ENCODE data around the gene OGG1.

The OGG1 gene

GRCh38 chr3:9725775-9726515 lies 23.8 kb upstream of the OGG1 start:
- H3K27ac ChIP-seq: no peak overlapping the region
- H3K4me3 ChIP-seq: no peak overlapping the region

- H3K27ac ChIP-seq: no peak overlapping the region
- no peak overlapping the region for H3K4me3 ChIP-seq
Observed at GRCh38 chr3:9727041-9727595, 22.6 kb upstream of the OGG1 start.

GRCh38 chr3:9727743-9728142 lies 22.0 kb upstream of the OGG1 start:
- H3K4me3 ChIP-seq: no peak overlapping the region
- no peak overlapping the region for H3K27ac ChIP-seq

DNA sequence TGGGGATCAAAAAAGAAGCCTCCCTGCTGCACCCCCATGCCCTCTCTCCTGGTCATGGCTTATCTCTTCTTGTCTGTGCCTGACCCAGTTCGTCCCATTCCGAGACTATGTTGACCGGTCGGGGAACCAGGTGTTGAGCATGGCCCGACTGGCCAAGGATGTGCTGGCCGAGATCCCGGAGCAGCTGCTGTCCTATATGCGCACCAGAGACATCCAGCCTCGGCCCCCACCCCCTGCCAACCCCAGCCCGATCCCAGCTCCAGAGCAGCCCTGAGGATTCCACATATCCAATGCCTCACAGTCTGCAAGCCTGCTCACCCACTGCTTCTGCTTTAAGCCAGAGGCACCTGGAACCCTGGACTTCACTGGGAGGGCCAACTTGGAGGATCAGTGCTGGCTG lies 20.3 kb upstream of the OGG1 start:
- H3K4me3 ChIP-seq: no peak overlapping the region
- no peak overlapping the region for H3K27ac ChIP-seq

DNA sequence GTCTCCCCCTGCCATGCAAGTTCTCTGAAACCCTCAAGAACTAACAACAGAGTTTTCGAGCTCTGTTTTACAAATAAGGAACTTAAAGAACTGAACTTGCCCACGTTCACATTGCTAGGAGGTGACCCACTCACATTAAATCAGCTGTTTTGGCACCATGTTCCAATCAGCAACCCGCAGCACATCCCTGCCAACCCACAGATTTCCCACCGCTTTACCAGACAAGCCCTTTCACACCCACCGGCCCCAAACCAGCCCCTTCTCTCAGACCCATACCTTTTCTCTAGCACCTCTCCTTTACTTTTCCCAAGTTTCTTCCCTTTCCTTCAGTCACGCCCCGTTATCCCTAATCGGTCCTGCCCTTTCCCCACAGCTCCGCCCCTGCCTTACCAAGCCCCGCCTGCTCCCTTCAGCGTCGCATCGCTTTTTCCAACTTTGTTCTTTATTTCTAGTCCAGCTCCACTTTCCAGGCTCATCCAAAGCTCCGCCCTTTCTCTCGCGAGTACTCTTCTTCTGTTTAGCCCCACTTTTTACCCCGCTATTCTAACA lies 19.0 kb upstream of the OGG1 start:
- peak overlapping the region; percentile 70 to 100 (median 92) for H3K4me3 ChIP-seq
- H3K27ac ChIP-seq: peak overlapping the region in 20 of 21 experiments; percentile 27 to 100 (median 98)

GRCh38 chr3:9731206-9732079 lies 18.3 kb upstream of the OGG1 start, which contains the start of gene BRPF1:
Gene BRPF1, plus strand, starts transcription at chr3:9731735. Its CDS starts 2,406 bp downstream, at chr3:9734141.
- peak within 1 kb of the TSS; percentile 93 to 100 (median 99) for H3K27ac ChIP-seq
- H3K4me3 ChIP-seq: peak within 1 kb of the TSS; percentile 70 to 100 (median 92)

GRCh38 chr3:9732080-9732739 lies 17.5 kb upstream of the OGG1 start:
- H3K27ac ChIP-seq: peak overlapping the region; percentile 93 to 100 (median 99)
- peak overlapping the region; percentile 70 to 100 (median 92) for H3K4me3 ChIP-seq

DNA sequence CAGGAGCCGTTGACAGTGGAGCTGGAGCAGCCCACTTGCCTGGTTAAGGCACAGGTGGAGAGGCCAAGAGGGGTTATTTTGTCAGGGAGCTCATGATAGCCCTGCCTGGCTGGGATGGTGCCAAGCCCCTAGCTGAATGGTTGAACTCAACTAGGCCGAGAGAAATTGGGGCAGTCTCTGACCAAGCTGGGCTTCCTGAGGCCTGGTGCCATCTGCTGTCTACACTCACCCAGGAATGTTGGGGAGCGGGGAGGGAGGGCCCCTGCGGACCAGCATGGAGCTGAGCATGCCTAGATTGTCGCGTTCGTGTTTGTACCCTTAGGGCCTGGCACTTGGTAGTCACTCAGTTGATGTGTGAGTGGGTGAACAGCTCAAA lies 17.0 kb upstream of the OGG1 start:
- Histone ChIP-seq H3K27ac (peak overlapping the region in 18 of 21 experiments; percentile 93 to 100 (median 99)), H3K4me3 (peak overlapping the region; percentile 70 to 100 (median 92))

- H3K4me3 ChIP-seq: no peak overlapping the region
- H3K27ac ChIP-seq: no peak overlapping the region
Observed at GRCh38 chr3:9736831-9737230, 12.9 kb upstream of the OGG1 start.

- no peak overlapping the region for H3K27ac ChIP-seq
Observed at GRCh38 chr3:9739181-9739580, 10.6 kb upstream of the OGG1 start.

GRCh38 chr3:9742560-9742959 lies 7.2 kb upstream of the OGG1 start:
- H3K4me3 ChIP-seq: no peak overlapping the region
- no peak overlapping the region for H3K27ac ChIP-seq

More at GRCh38 chr3:9739181-9739580, 10.6 kb upstream of the OGG1 start:
- H3K4me3 ChIP-seq: no peak overlapping the region

GRCh38 chr3:9743548-9743947 lies 6.2 kb upstream of the OGG1 start:
- no peak overlapping the region for H3K4me3 ChIP-seq
- H3K27ac ChIP-seq: no peak overlapping the region

DNA sequence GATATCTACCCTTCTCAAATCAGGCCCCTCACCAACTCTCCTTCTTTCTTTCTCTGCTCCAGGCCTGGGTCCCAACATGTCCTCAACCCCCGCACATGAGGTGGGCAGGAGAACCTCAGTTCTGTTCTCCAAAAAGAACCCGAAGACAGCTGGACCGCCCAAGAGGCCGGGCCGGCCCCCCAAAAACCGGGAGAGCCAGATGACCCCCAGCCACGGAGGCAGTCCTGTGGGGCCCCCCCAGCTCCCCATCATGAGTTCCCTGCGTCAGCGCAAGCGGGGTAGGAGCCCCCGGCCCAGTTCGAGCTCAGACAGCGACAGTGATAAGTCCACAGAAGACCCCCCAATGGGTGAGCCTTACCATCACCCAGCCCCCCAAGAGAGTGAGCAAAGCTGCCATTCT lies 5.6 kb upstream of the OGG1 start:
- Histone ChIP-seq H3K4me3 (no peak overlapping the region), H3K27ac (no peak overlapping the region)

DNA sequence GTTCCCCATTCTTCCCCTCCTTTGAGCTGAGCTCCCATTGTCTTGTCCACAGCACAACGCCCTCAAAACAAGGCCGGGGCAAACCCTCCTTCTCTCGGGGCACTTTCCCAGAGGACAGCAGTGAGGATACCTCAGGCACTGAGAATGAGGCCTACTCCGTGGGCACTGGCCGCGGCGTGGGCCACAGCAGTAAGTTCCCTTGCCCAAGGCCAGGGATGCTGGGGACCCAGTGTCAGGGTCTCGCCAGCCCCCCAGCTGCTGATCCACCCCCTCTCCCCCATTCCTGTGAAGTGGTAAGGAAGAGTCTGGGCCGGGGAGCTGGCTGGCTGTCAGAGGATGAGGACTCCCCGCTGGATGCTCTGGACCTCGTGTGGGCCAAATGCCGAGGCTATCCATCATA lies 4.2 kb upstream of the OGG1 start:
- no peak overlapping the region for H3K4me3 ChIP-seq
- no peak overlapping the region for H3K27ac ChIP-seq

DNA sequence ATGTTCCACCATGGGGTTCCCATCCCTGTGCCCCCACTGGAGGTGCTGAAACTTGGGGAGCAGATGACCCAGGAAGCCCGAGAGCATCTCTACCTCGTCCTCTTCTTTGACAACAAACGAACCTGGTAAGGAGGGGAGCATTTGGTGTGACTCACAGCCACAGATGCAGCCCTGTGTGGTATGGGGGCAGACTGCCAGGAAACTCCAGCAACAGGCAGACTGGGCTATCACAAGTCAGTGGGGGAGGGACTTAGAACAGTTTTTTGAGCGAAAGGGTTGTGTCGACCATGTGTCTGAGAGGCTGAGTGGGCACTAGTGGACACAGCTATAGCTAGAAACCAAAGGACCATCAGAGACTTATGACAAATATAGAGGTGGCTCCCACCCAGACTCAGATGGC lies 3.4 kb upstream of the OGG1 start:
- no peak overlapping the region for H3K4me3 ChIP-seq
- no peak overlapping the region for H3K27ac ChIP-seq

GRCh38 chr3:9747267-9747666 lies 2.5 kb upstream of the OGG1 start:
- no peak overlapping the region for H3K27ac ChIP-seq
- H3K4me3 ChIP-seq: no peak overlapping the region

DNA sequence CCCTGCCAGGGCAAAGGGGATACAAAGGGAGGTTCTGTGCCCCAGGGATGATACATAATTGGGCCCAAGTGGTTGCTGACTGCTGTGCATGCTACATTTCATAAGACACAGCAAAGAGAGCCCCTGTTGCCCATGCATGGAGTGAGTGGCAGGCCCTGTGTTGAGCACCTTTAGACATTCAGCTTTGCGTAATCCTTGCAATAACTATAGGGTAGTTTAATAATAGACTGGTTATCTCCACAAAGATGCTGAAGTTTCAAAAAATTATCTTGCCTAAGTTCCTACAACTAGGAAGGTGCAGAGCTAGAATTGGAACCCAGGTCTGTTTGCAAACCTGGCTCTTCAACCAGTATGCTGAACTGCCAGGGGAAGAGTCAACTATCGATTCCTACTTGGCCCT lies 1.7 kb upstream of the OGG1 start:
- Histone ChIP-seq H3K27ac (no peak overlapping the region), H3K4me3 (no peak overlapping the region)

DNA sequence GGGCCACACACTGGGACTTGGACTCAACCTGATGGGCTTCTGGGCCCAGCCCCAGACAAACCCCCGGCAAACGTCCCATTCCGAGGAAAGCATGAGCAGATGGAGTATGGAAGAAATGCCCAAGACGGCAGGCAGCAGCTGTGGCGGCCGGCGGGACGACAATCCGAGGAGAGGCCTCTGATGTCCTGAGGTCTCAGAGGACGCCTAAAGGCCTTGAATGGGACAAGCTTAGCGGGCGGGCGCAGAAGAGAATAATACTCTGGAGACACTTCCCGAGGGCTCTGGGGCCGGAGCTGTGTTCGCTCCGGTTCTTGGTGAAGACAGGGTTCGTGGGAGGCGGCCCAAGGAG lies 482 bp upstream of the OGG1 start:
- H3K27ac ChIP-seq: peak overlapping the region; percentile 26 to 97 (median 86)
- peak overlapping the region; percentile 45 to 68 (median 60) for H3K4me3 ChIP-seq

DNA sequence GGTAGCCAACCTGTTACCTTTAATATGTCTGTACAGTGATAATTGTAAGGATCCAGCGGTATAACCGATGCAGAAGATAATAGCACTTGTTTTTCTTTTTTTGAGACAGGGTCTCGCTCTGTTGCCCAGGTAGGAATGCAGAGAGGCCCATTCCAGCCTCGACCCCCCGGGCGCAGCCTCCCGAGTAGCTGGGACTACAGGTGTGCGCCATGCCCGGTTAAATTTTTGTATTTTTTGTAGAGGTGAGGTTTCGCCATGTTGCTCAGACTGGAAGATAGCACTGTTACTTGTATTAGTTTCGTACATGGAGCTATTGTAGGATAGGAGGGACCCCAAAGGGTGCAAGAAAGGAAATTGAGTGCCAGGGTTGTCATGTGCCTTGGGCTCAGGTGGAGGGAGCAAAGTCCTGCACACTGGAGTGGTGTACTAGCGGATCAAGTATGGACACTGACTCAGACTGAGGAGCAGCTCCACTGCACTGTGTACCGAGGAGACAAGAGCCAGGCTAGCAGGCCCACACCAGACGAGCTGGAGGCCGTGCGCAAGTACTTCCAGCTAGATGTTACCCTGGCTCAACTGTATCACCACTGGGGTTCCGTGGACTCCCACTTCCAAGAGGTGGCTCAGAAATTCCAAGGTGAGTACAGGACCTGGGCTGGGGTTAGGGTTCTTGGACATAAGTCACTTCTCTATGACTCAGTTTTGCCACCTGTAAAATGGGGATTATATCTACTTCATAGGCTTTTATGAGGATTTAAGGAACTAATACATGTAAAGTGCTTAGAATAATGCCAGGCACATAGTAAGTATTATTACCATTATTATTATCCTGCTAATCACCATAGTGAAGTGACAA lies 1.0 kb downstream of the OGG1 start:
- Histone ChIP-seq H3K27ac (peak overlapping the region; percentile 31 to 97 (median 86)), H3K4me3 (peak overlapping the region; percentile 45 to 68 (median 60))
